PC-3 (cell line): ENCODE data around the gene SLC17A2.

ENCODE experiments used
- EZH2 ChIP-seq: fragments of 300-600 bp; sonication (generic); IDR thresholded peaks from one replicate; pipeline ENCODE4 v1.6.1; 2017; ENCODE audit warnings: antibody characterized with exemption, mild to moderate bottlenecking, low read length; ENCODE audit not compliant: unreplicated experiment
- EZH2phosphoT487 ChIP-seq: fragments of 300-600 bp; sonication (generic); IDR thresholded peaks from 2 replicates; pipeline ENCODE4 v1.6.1; 2018; ENCODE audit warnings: mild to moderate bottlenecking, antibody characterized with exemption, low read length, borderline replicate concordance
- TF ChIP-seq, protein P1 (sequence below): fragments of 300-600 bp; sonication (generic); conservative IDR thresholded peaks from 2 replicates; pipeline ENCODE4 v1.5.1; 2017; ENCODE audit warnings: antibody characterized with exemption, low read depth, mild to moderate bottlenecking, low read length

- TF ChIP-seq, protein P1, sequence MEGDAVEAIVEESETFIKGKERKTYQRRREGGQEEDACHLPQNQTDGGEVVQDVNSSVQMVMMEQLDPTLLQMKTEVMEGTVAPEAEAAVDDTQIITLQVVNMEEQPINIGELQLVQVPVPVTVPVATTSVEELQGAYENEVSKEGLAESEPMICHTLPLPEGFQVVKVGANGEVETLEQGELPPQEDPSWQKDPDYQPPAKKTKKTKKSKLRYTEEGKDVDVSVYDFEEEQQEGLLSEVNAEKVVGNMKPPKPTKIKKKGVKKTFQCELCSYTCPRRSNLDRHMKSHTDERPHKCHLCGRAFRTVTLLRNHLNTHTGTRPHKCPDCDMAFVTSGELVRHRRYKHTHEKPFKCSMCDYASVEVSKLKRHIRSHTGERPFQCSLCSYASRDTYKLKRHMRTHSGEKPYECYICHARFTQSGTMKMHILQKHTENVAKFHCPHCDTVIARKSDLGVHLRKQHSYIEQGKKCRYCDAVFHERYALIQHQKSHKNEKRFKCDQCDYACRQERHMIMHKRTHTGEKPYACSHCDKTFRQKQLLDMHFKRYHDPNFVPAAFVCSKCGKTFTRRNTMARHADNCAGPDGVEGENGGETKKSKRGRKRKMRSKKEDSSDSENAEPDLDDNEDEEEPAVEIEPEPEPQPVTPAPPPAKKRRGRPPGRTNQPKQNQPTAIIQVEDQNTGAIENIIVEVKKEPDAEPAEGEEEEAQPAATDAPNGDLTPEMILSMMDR = no peak
- TF ChIP-seq EZH2 = no peak
- no peak for TF ChIP-seq EZH2phosphoT487
Measured at GRCh38 chr6:25973923-25974555, 43.5 kb upstream of the SLC17A2 start.
